HepG2 (cell line): ENCODE data around the gene BCAS1. TPM values are rescaled to one million over a fixed set of nuclear protein-coding genes. Genes with fewer than 3 reads are reported as not detected.
A peak's percentile ranks its signal among the peaks of the same experiment; 100 is the strongest.

Source experiments
- ATAC-seq: fragments of 200-7000 bp; cut with Tn5 transposase; 3 replicates; pipeline ENCODE4 v1.9.1; 2020; ENCODE audit warnings: mild to moderate bottlenecking, moderate library complexity
- BruUV-seq: library from RNA; stranded (reverse); fragments of 400-500 nt; replicated peaks from 2 replicates; lab custom pipeline; 2021; lab: Mats Ljungman, UMichigan
- CTCF ChIA-PET: fragments of 300-600 bp; formaldehyde crosslinking; extraction: SDS; loops from one replicate; lab custom pipeline; 2021; ENCODE audit warnings: low total read pairs, inconsistent platforms, low intra/inter-chr PET ratio; lab: Yijun Ruan, JAX
- POLR2A ChIA-PET: fragments of 350-600 bp; sonication (Branson Sonifier 250); formaldehyde crosslinking; loops from one replicate; lab custom pipeline; 2020; ENCODE audit warnings: antibody characterized with exemption, inconsistent platforms; lab: Yijun Ruan, JAX
- DNase-seq: peaks from one replicate; pipeline ENCODE4 v3.0.0-alpha.2; 2015; ENCODE audit warnings: low spot score
- FAIRE-seq: peaks from 3 replicates; lab custom pipeline; 2011; peaks lifted over from hg19 to GRCh38; lab: Jason Lieb, UNC
- H2AFZ ChIP-seq: one replicate; pipeline ENCODE4 v1.6.1; 2011; ENCODE audit warnings: low read length, inconsistent platforms
- H3K27ac ChIP-seq: fragments of 300-600 bp; 3 replicates; pipeline ENCODE4 v1.8.0; 2011; ENCODE audit warnings: mixed run types, mild to moderate bottlenecking, mixed read lengths, low read length, inconsistent platforms; ENCODE audit not compliant: insufficient read depth; ENCODE audit errors: extremely low read length
- H3K27me3 ChIP-seq, 2 experiments: fragments of 200-600 bp in 1 of 2; 2 replicates in 1 of 2; 3 replicates in 1 of 2; pipeline versions ENCODE4 v1.6.0 to v1.8.0; 2011; ENCODE audit warnings: low read length in 2 of 2, mild to moderate bottlenecking in 2 of 2, moderate library complexity in 2 of 2, inconsistent platforms in 1 of 2; ENCODE audit not compliant: insufficient read depth in 2 of 2, control insufficient read depth in 1 of 2
- H3K36me3 ChIP-seq, 2 experiments: fragments of 200-600 bp in 1 of 2; replicated peaks in 1 of 2; 2 replicates in 1 of 2; 3 replicates in 1 of 2; pipeline versions ENCODE4 v1.5.1 to v1.8.0; 2011; ENCODE audit warnings: low read length in 2 of 2, inconsistent platforms in 1 of 2; ENCODE audit not compliant: insufficient read depth in 2 of 2, control insufficient read depth in 1 of 2
- H3K4me1 ChIP-seq: 2 replicates; pipeline ENCODE4 v1.5.1; 2012; ENCODE audit warnings: low read length, inconsistent platforms; ENCODE audit not compliant: insufficient read depth
- H3K4me2 ChIP-seq: 2 replicates; pipeline ENCODE4 v1.6.0; 2011; ENCODE audit warnings: low read depth, low read length, inconsistent platforms
- H3K4me3 ChIP-seq, 3 experiments: fragments of 200-600 bp in 1 of 3; sonication (generic), shearing (Covaris generic) in 1 of 3; replicated peaks in 1 of 3; 2 replicates each; pipeline ENCODE4 v1.5.1; 2011 to 2016; ENCODE audit warnings: low read length in 3 of 3, inconsistent platforms in 2 of 3, low read depth in 2 of 3, mild to moderate bottlenecking in 2 of 3, control low read depth in 1 of 3, mixed read lengths in 1 of 3; ENCODE audit not compliant: insufficient read depth in 1 of 3
- H3K79me2 ChIP-seq: one replicate; pipeline ENCODE4 v1.6.1; 2011; ENCODE audit warnings: low read length, inconsistent platforms; ENCODE audit not compliant: insufficient read depth
- H3K9ac ChIP-seq: 2 replicates; pipeline ENCODE4 v1.6.0; 2011; ENCODE audit warnings: mild to moderate bottlenecking, low read depth, low read length, inconsistent platforms; ENCODE audit not compliant: insufficient read depth
- H3K9me3 ChIP-seq: 2 replicates; pipeline ENCODE4 v1.5.1; 2012; ENCODE audit warnings: mild to moderate bottlenecking, low read length
- H4K20me1 ChIP-seq: 2 replicates; pipeline ENCODE4 v1.6.0; 2011; ENCODE audit warnings: inconsistent platforms, mild to moderate bottlenecking, low read length, moderate library complexity; ENCODE audit not compliant: insufficient read depth
- AGO1 ChIP-seq: fragments of 200-400 bp; formaldehyde crosslinking; IDR thresholded peaks from 2 replicates; pipeline ENCODE4 v1.6.1; 2017; ENCODE audit warnings: mild to moderate bottlenecking, low read depth, low read length, moderate library complexity; ENCODE audit not compliant: poor library complexity, severe bottlenecking
- ETS1 ChIP-seq: sonication (generic); formaldehyde crosslinking; IDR thresholded peaks from 2 replicates; pipeline ENCODE4 v1.4.0; 2020; ENCODE audit warnings: missing genetic modification reagents
- FOXJ3 ChIP-seq: sonication (generic); formaldehyde crosslinking; IDR thresholded peaks from 2 replicates; pipeline ENCODE4 v1.4.0; 2020; ENCODE audit warnings: missing genetic modification reagents, mild to moderate bottlenecking, borderline replicate concordance
- FOXM1 ChIP-seq: sonication (generic); formaldehyde crosslinking; IDR thresholded peaks from 2 replicates; pipeline ENCODE4 v1.5.0; 2020; ENCODE audit warnings: missing genetic modification reagents
- FOXP4 ChIP-seq: sonication (generic); formaldehyde crosslinking; IDR thresholded peaks from 2 replicates; pipeline ENCODE4 v1.4.0; 2020; ENCODE audit warnings: missing genetic modification reagents
- GABPB1 ChIP-seq: IDR thresholded peaks from 2 replicates; pipeline ENCODE4 v1.6.1; 2016; ENCODE audit warnings: mild to moderate bottlenecking, missing genetic modification reagents, moderate library complexity, missing compliant biosample characterization
- GTF2F1 ChIP-seq: fragments of 150-350 bp; IDR thresholded peaks from 2 replicates; pipeline ENCODE4 v1.6.1; 2014; ENCODE audit warnings: low read length
- HNRNPK ChIP-seq: fragments of 200-400 bp; formaldehyde crosslinking; IDR thresholded peaks from 2 replicates; pipeline ENCODE4 v1.6.1; 2018; ENCODE audit warnings: low read length, low read depth, moderate library complexity, mild to moderate bottlenecking; ENCODE audit not compliant: poor library complexity, severe bottlenecking
- MED13 ChIP-seq: sonication (generic); formaldehyde crosslinking; IDR thresholded peaks from 2 replicates; pipeline ENCODE4 v1.5.0; 2020; ENCODE audit warnings: missing genetic modification reagents
- MLLT10 ChIP-seq: sonication (generic); formaldehyde crosslinking; IDR thresholded peaks from 2 replicates; pipeline ENCODE4 v1.4.0; 2020; ENCODE audit warnings: missing genetic modification reagents
- RORA ChIP-seq: sonication (generic); formaldehyde crosslinking; IDR thresholded peaks from 2 replicates; pipeline ENCODE4 v1.5.0; 2020; ENCODE audit warnings: mild to moderate bottlenecking, missing genetic modification reagents, moderate library complexity
- STAG1 ChIP-seq: sonication (generic); formaldehyde crosslinking; IDR thresholded peaks from 2 replicates; pipeline ENCODE4 v1.4.0; 2020; ENCODE audit warnings: missing genetic modification reagents
- TBX2 ChIP-seq: sonication (generic); formaldehyde crosslinking; IDR thresholded peaks from 2 replicates; pipeline ENCODE4 v1.5.0; 2020; ENCODE audit warnings: missing genetic modification reagents, mild to moderate bottlenecking, borderline replicate concordance
- THYN1 ChIP-seq: sonication (generic); formaldehyde crosslinking; IDR thresholded peaks from 2 replicates; pipeline ENCODE4 v1.8.1; 2023; ENCODE audit warnings: low read depth, mild to moderate bottlenecking, moderate library complexity, missing genetic modification reagents, borderline replicate concordance
- ZBTB8A ChIP-seq: sonication (generic); formaldehyde crosslinking; IDR thresholded peaks from 2 replicates; pipeline ENCODE4 v1.4.0; 2020; ENCODE audit warnings: mild to moderate bottlenecking, low read depth, missing genetic modification reagents, borderline replicate concordance
- ZFP62 ChIP-seq: sonication (generic); formaldehyde crosslinking; IDR thresholded peaks from 2 replicates; pipeline ENCODE4 v1.4.0; 2020; ENCODE audit warnings: missing genetic modification reagents
- ZMYM4 ChIP-seq: sonication (generic); formaldehyde crosslinking; IDR thresholded peaks from 2 replicates; pipeline ENCODE4 v1.8.1; 2023; ENCODE audit warnings: mild to moderate bottlenecking, missing genetic modification reagents
- ZNF136 ChIP-seq: sonication (generic); formaldehyde crosslinking; IDR thresholded peaks from 2 replicates; pipeline ENCODE4 v1.8.1; 2022; ENCODE audit warnings: low read depth, mild to moderate bottlenecking, moderate library complexity, missing genetic modification reagents
- ZNF224 ChIP-seq: sonication (generic); formaldehyde crosslinking; IDR thresholded peaks from 2 replicates; pipeline ENCODE4 v1.5.0; 2020; ENCODE audit warnings: mild to moderate bottlenecking, missing genetic modification reagents
- ZNF326 ChIP-seq: sonication (generic); formaldehyde crosslinking; IDR thresholded peaks from 2 replicates; pipeline ENCODE4 v1.4.0; 2020; ENCODE audit warnings: missing genetic modification reagents, borderline replicate concordance
- ZNF331 ChIP-seq: sonication (generic); formaldehyde crosslinking; IDR thresholded peaks from 2 replicates; pipeline ENCODE4 v1.4.0; 2020; ENCODE audit warnings: missing genetic modification reagents
- ZNF780A ChIP-seq: sonication (generic); formaldehyde crosslinking; IDR thresholded peaks from 2 replicates; pipeline ENCODE4 v1.8.0; 2022; ENCODE audit warnings: mild to moderate bottlenecking, missing genetic modification reagents, moderate library complexity
- WGBS: methylation state at CpG from one replicate; pipeline ENCODE4 v1.1.6; 2017; ENCODE audit warnings: low lambda C conversion rate; 5-methylcytosine and 5-hydroxymethylcytosine counted together
- in situ Hi-C: cut with HindIII; loops from 2 replicates; pipeline ENCODE4 v1.10.0; 2017; ENCODE audit warnings: low pct_unique_long_range_greater_than_20kb; ENCODE audit not compliant: extremely low pct_ligation_motif_present
- intact Hi-C: fragments of 100-400 bp; cut with micrococcal nuclease; formaldehyde crosslinking; loops from one replicate; pipeline ENCODE4 v1.10.0; 2022; ENCODE audit not compliant: unreplicated experiment
- polyA plus RNA-seq, 8 experiments: library from polyadenylated mRNA; depleted of rRNA in 3 of 8; stranded (reverse) in 7 of 8; unstranded in 1 of 8; fragments of >200 nt; fragmentation: Illumina TruSeq in 4 of 8; extraction: Trizol in 4 of 8; gene quantifications; 2 replicates each; pipeline versions ENCODE4 v1.2.1 to v1.2.3, GENCODE V29; 2011 to 2016; ENCODE audit warnings: low read depth in 4 of 8, missing spikeins in 1 of 8, mixed read lengths in 1 of 8; ENCODE audit not compliant: insufficient read depth in 1 of 8
- total RNA-seq, 5 experiments: library from RNA; depleted of rRNA; stranded (reverse); fragments of >200 nt; fragmentation: Illumina TruSeq; extraction: Trizol; gene quantifications; 2 replicates each; pipeline ENCODE4 v1.2.3, GENCODE V29; 2016; ENCODE audit warnings: low read depth in 1 of 5
- TF ChIP-seq, protein P1 (sequence below): sonication (generic); formaldehyde crosslinking; IDR thresholded peaks from 2 replicates; pipeline ENCODE4 v1.5.0; 2020; ENCODE audit warnings: missing genetic modification reagents

BCAS1 gene
- total and polyA plus RNA-seq, 2 of the 13 experiments (the other 11 are each of a cell fraction or from before 2014, with no cell fraction given) = 0.55 to 0.91 TPM

- ChIA-PET POLR2A (interaction anchor here (0.7 to 3.4 kb wide), 2 partner anchors 11 to 206 kb away, joined by 3 to 12 read pairs; no protein-coding TSS in a partner anchor), CTCF (no interaction called here)
- BruUV-seq = no TSS peak
- Histone ChIP-seq H3K36me3 (no peaks in the 10 kb centered on the region), H3K4me2 (peak overlapping the region; percentile 62), H3K79me2 (no peaks in the 10 kb centered on the region), H3K4me1 (peaks cover 37% of the 10 kb centered on the region), H3K27ac (no peak overlapping the region), H4K20me1 (no peaks in the 10 kb centered on the region), H3K4me3 (no peak overlapping the region; a peak in 1 of 6 replicates), H3K27me3 (no peaks in the 10 kb centered on the region; a peak in 2 of 5 replicates), H2AFZ (peak overlapping the region; percentile 55), H3K9me3 (no peaks in the 10 kb centered on the region), H3K9ac (no peak overlapping the region)
- ATAC-seq (no peak; the same call in 2 of the 3 replicates), FAIRE-seq (no peak), DNase-seq (peak; percentile 49)
- WGBS = 18% methylated on average over 7 of the region's 7 CpGs
- in situ Hi-C loops = no loop called here
- intact Hi-C loops = no loop called here
- TF ChIP-seq, protein P1, sequence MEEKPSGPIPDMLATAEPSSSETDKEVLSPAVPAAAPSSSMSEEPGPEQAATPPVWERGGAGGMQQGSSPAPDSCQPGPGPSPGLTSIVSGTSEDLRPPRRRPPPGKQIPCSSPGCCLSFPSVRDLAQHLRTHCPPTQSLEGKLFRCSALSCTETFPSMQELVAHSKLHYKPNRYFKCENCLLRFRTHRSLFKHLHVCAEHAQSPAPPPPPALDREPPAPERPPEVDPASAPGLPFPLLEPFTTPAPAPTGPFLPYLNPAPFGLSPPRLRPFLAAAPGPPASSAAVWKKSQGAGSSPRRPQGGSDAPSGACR = no peak
- TF ChIP-seq AGO1 = no peak
- TF ChIP-seq HNRNPK = no peak
- no peak for TF ChIP-seq FOXP4 (CRISPR knock-in tag)
- peak; percentile 34; the same call in 1 of the 2 replicates for TF ChIP-seq ZMYM4 (CRISPR knock-in tag)
- TF ChIP-seq FOXM1 (CRISPR knock-in tag) = no peak
- TF ChIP-seq ZNF136 (CRISPR knock-in tag) = no peak
- no peak for TF ChIP-seq STAG1 (CRISPR knock-in tag)
- TF ChIP-seq ZNF224 (CRISPR knock-in tag) = no peak
- no peak for TF ChIP-seq TBX2 (CRISPR knock-in tag)
- TF ChIP-seq ZBTB8A (CRISPR knock-in tag) = no peak
- no peak for TF ChIP-seq ZNF780A (CRISPR knock-in tag)
- no peak for TF ChIP-seq GTF2F1
- TF ChIP-seq MED13 (CRISPR knock-in tag) = no peak
- TF ChIP-seq RORA (CRISPR knock-in tag) = no peak
- no peak for TF ChIP-seq ETS1
- no peak for TF ChIP-seq ZNF331 (CRISPR knock-in tag)
- no peak for TF ChIP-seq THYN1
- TF ChIP-seq MLLT10 = no peak
- TF ChIP-seq GABPB1 (CRISPR knock-in tag) = peak; percentile 80
- no peak for TF ChIP-seq FOXJ3 (CRISPR knock-in tag)
- TF ChIP-seq ZNF326 (CRISPR knock-in tag) = no peak
- TF ChIP-seq ZFP62 (CRISPR knock-in tag) = no peak
Observed at GRCh38 chr20:54078296-54078984, 8.0 kb upstream of the BCAS1 start.
